Endothelial cell of umbilical vein (primary cell): ENCODE measurements around the gene PFKP. TPM values are rescaled to one million over a fixed set of nuclear protein-coding genes. Genes with fewer than 3 reads are reported as not detected.

ENCODE experiments used
- BruUV-seq: library from RNA; stranded (reverse); fragments of 400-500 nt; replicated peaks from 2 replicates; lab custom pipeline; 2021; lab: Mats Ljungman, UMichigan
- CTCF ChIA-PET: fragments of 300-600, 350-600 bp; sonication (Branson Sonifier 250); formaldehyde crosslinking; loops from one replicate; lab custom pipeline; 2021; ENCODE audit warnings: antibody characterized with exemption, inconsistent platforms; lab: Charles Lee
- POLR2A ChIA-PET: fragments of 300-600, 350-600 bp; sonication (Branson Sonifier 250); formaldehyde crosslinking; loops from one replicate; lab custom pipeline; 2021; ENCODE audit warnings: antibody characterized with exemption, inconsistent platforms; lab: Charles Lee
- DNase-seq: peaks from one replicate; pipeline ENCODE4 v3.0.0-alpha.2; 2011; ENCODE audit warnings: low read depth, low spot score
- FAIRE-seq: peaks from 2 replicates; lab custom pipeline; 2011; peaks lifted over from hg19 to GRCh38; lab: Jason Lieb, UNC
- H2AFZ ChIP-seq: 2 replicates; pipeline ENCODE4 v1.6.0; 2012; ENCODE audit warnings: low read depth, low read length, control low read depth, inconsistent platforms
- H3K27ac ChIP-seq: 2 replicates; pipeline ENCODE4 v1.5.1; 2011; ENCODE audit warnings: low read depth, mild to moderate bottlenecking, control low read depth, low read length, moderate library complexity; ENCODE audit not compliant: insufficient read depth
- H3K27me3 ChIP-seq, 2 experiments: 2 replicates each; pipeline versions ENCODE4 v1.6.0 to v1.6.1; 2011; ENCODE audit warnings: low read length in 2 of 2, mixed read lengths in 1 of 2; ENCODE audit not compliant: control insufficient read depth in 2 of 2, insufficient read depth in 2 of 2
- H3K36me3 ChIP-seq, 2 experiments: 2 replicates in 1 of 2; 3 replicates in 1 of 2; pipeline ENCODE4 v1.5.1; 2011; ENCODE audit warnings: low read length in 2 of 2, mild to moderate bottlenecking in 1 of 2, moderate library complexity in 1 of 2; ENCODE audit not compliant: control insufficient read depth in 2 of 2, insufficient read depth in 2 of 2; ENCODE audit errors: extremely low read depth in 1 of 2
- H3K4me1 ChIP-seq: 3 replicates; pipeline ENCODE4 v1.5.1; 2011; ENCODE audit warnings: mild to moderate bottlenecking, low read length; ENCODE audit not compliant: control insufficient read depth, insufficient read depth; ENCODE audit errors: extremely low read depth
- H3K4me2 ChIP-seq: 2 replicates; pipeline ENCODE4 v1.6.1; 2011; ENCODE audit warnings: low read length, control low read depth, mixed read lengths; ENCODE audit not compliant: insufficient read depth
- H3K4me3 ChIP-seq, 3 experiments: fragments of 200-600 bp in 1 of 3; sonication (generic), shearing (Covaris generic) in 1 of 3; replicated peaks in 1 of 3; 2 replicates each; pipeline ENCODE4 v1.5.1; 2011 to 2016; ENCODE audit warnings: control low read depth in 3 of 3, low read length in 3 of 3, mild to moderate bottlenecking in 2 of 3, inconsistent platforms in 1 of 3, low read depth in 1 of 3, moderate library complexity in 1 of 3; ENCODE audit not compliant: insufficient read depth in 1 of 3
- H3K79me2 ChIP-seq: 2 replicates; pipeline ENCODE4 v1.6.0; 2012; ENCODE audit warnings: low read length, inconsistent platforms; ENCODE audit not compliant: control insufficient read depth, insufficient read depth
- H3K9ac ChIP-seq: replicated peaks from 2 replicates; pipeline ENCODE3; 2011; ENCODE audit warnings: low read length, control low read depth; ENCODE audit not compliant: insufficient read depth; ENCODE audit errors: extremely low read depth
- H3K9me1 ChIP-seq: replicated peaks from 3 replicates; pipeline ENCODE4 v1.6.0; 2011; ENCODE audit warnings: mild to moderate bottlenecking, low read length; ENCODE audit not compliant: control insufficient read depth, insufficient read depth; ENCODE audit errors: extremely low read depth
- H3K9me3 ChIP-seq: replicated peaks from 2 replicates; pipeline ENCODE4 v1.5.1; 2012; ENCODE audit warnings: low read length, inconsistent platforms; ENCODE audit not compliant: control insufficient read depth, insufficient read depth
- H4K20me1 ChIP-seq: replicated peaks from 2 replicates; pipeline ENCODE3; 2011; ENCODE audit warnings: mild to moderate bottlenecking, low read length; ENCODE audit not compliant: control insufficient read depth, insufficient read depth; ENCODE audit errors: extremely low read depth
- EZH2 ChIP-seq: IDR thresholded peaks from 2 replicates; pipeline ENCODE4 v1.6.1; 2012; ENCODE audit warnings: borderline replicate concordance, low read depth, mild to moderate bottlenecking, moderate library complexity, low read length, inconsistent platforms; ENCODE audit not compliant: severe bottlenecking
- FOS ChIP-seq: IDR thresholded peaks from 2 replicates; pipeline ENCODE4 v1.6.1; 2011; ENCODE audit warnings: mild to moderate bottlenecking, low read length, moderate library complexity, borderline replicate concordance; ENCODE audit not compliant: insufficient read depth
- GATA2 ChIP-seq: IDR thresholded peaks from 2 replicates; pipeline ENCODE4 v1.7.0; 2011; ENCODE audit warnings: low read depth, mild to moderate bottlenecking, moderate library complexity, mixed read lengths, low read length; ENCODE audit not compliant: insufficient read length, insufficient read depth
- JUN ChIP-seq: IDR thresholded peaks from 2 replicates; pipeline ENCODE4 v1.6.1; 2011; ENCODE audit warnings: borderline replicate concordance, low read depth; ENCODE audit not compliant: insufficient read length, insufficient read depth
- MAX ChIP-seq: IDR thresholded peaks from 2 replicates; pipeline ENCODE4 v1.6.1; 2011; ENCODE audit not compliant: insufficient read depth, insufficient read length
- MYC ChIP-seq: IDR thresholded peaks from one replicate; pipeline ENCODE4 v1.6.1; 2011; ENCODE audit warnings: mild to moderate bottlenecking, low read depth, low read length
- POLR2AphosphoS5 ChIP-seq: IDR thresholded peaks from 2 replicates; pipeline ENCODE4 v1.6.1; 2012; ENCODE audit warnings: low read depth, mild to moderate bottlenecking, control low read depth, low read length, moderate library complexity; ENCODE audit not compliant: insufficient read depth
- dilution Hi-C: fragments of 300-500 bp; cut with MboI; formaldehyde crosslinking; loops from one replicate; pipeline ENCODE4 v1.15.0; 2019; ENCODE audit warnings: low sequenced_read_pairs; ENCODE audit not compliant: extremely low pct_ligation_motif_present
- intact Hi-C: fragments of 100-400 bp; cut with micrococcal nuclease; formaldehyde crosslinking; loops from one replicate; pipeline ENCODE4 v1.10.0; 2022
- polyA plus RNA-seq, 4 experiments: library from polyadenylated mRNA; depleted of rRNA in 3 of 4; stranded (reverse) in 3 of 4; unstranded in 1 of 4; fragments of >200 nt; gene quantifications; 2 replicates each; pipeline versions ENCODE4 v1.2.1 to v1.2.3, GENCODE V29; 2011 to 2012; ENCODE audit warnings: missing spikeins in 1 of 4
- total RNA-seq: library from RNA; stranded (reverse); gene quantifications from 2 replicates; pipeline ENCODE4 v1.2.3, GENCODE V29; 2021

Gene PFKP
- total and polyA plus RNA-seq, 2 donors (not counting 3 experiments of a cell fraction or from before 2014, with no cell fraction given) = 185 to 359 TPM

DNA sequence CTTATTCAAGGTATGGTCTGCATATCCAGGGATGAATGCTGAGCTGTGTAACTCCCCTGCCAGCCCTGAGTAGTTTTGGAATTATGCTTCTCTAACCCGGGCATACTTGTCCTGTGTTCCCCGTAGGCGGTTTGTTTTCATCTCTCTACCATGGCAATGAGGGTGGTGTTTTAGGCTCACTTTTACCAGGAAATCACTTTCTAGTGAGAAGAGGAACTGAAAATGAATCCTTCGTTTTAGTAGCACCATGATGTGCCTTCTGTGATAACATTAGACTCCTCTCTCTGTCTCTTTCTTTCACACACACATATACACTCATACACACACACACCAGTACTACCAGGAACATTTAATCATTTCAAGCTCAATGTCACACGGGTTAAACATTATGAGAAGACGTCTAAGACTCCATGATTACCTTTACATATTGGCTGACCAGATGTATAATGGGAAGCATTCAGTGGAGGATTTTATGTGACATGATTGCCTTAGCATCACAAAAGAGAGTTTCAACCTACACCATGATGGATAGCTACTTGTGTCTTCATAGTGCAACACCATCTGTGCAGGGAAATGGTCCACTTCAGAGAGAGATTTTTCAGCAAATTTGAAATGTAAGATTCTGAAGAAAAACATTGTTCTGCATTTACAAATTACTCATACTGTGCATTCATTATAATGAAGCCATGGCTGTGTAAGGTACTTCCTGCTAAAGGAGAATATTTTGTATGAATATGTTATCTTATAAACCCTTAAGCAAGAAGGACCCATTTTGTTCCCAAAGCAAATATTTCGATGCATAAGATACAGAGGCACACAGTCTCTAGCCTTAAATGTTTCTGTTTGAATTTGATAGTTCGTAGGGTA is 31.0 kb upstream of the PFKP start:
- FAIRE-seq (no peak), DNase-seq (no peak)
- no peaks in the 10 kb centered on the region for H3K9me3 ChIP-seq
- H3K4me3 ChIP-seq = no peak overlapping the region
- intact Hi-C loops (no loop called here), dilution Hi-C loops (loop anchor here (25.0 kb wide), 1 partner anchor 199 kb away; no protein-coding TSS in a partner anchor)
- no peak overlapping the region for H3K27ac ChIP-seq
- ChIA-PET CTCF (no interaction called here), POLR2A (no interaction called here)
- no peaks in the 10 kb centered on the region for H3K79me2 ChIP-seq
- no TSS peak for BruUV-seq
- no peaks in the 10 kb centered on the region for H3K36me3 ChIP-seq
- H3K9me1 ChIP-seq = no peaks in the 10 kb centered on the region
- H3K4me2 ChIP-seq = no peak overlapping the region
- H2AFZ ChIP-seq = no peak overlapping the region
- no peaks in the 10 kb centered on the region for H4K20me1 ChIP-seq
- H3K4me1 ChIP-seq = no peaks in the 10 kb centered on the region
- TF ChIP-seq GATA2 (no peak), MAX (no peak), EZH2 (no peak), POLR2AphosphoS5 (no peak), JUN (no peak), MYC (no peak), FOS (no peak)
- peaks cover 1 to 10% of the 10 kb centered on the region in 2 experiments for H3K27me3 ChIP-seq
- no peak overlapping the region for H3K9ac ChIP-seq
